Upper lobe of right lung (tissue), 1 donor: ENCODE data around the gene C3orf33. TPM values are rescaled to one million over a fixed set of nuclear protein-coding genes. Genes with fewer than 3 reads are reported as not detected.
"Not testable (repeated sequence)": the region's sequence is repeated elsewhere in the genome, so short reads cannot be mapped to it uniquely, and the experiment has no call there.

Experiments
- ATAC-seq: fragments of 200-7000 bp; cut with Tn5 transposase; one replicate; pipeline ENCODE4 v1.9.1; 2020; ENCODE audit warnings: mild to moderate bottlenecking, moderate library complexity
- DNase-seq: peaks from one replicate; pipeline ENCODE4 v3.0.0-alpha.2; 2020
- H3K27ac ChIP-seq: fragments of 200-600 bp; one replicate; pipeline ENCODE4 v1.8.0; 2022
- H3K27me3 ChIP-seq: fragments of 200-600 bp; one replicate; pipeline ENCODE4 v1.8.0; 2022; ENCODE audit warnings: mild to moderate bottlenecking
- H3K36me3 ChIP-seq: fragments of 200-600 bp; one replicate; pipeline ENCODE4 v1.8.0; 2022
- H3K4me1 ChIP-seq: fragments of 200-600 bp; one replicate; pipeline ENCODE4 v1.8.0; 2022
- H3K4me3 ChIP-seq: fragments of 200-600 bp; one replicate; pipeline ENCODE4 v1.8.0; 2022; ENCODE audit warnings: mild to moderate bottlenecking
- H3K9me3 ChIP-seq: fragments of 200-600 bp; one replicate; pipeline ENCODE4 v1.8.0; 2022
- CTCF ChIP-seq: fragments of 200-600 bp; IDR thresholded peaks from one replicate; pipeline ENCODE4 v1.8.0; 2022; ENCODE audit warnings: antibody characterized with exemption
- intact Hi-C: fragments of 100-400 bp; cut with DNase I; formaldehyde crosslinking; loops from one replicate; pipeline ENCODE4 v1.11.0; 2022
- long read RNA-seq: library from polyadenylated mRNA; unstranded; transcript quantifications from one replicate; pipeline ENCODE4 v2.0.0, GENCODE V29; 2021
- total RNA-seq: library from RNA; stranded (reverse); fragmentation: NEBNext Ultra II Directional; extraction: Animal tissue kit (Norgen Biotek cat#: 25700); gene quantifications from one replicate; pipeline ENCODE4 v1.2.1, GENCODE V29; 2021
- donor health status: DM: no; HTN: yes; CAD: no; lungs with severe emphysema.

C3orf33 gene
- total RNA-seq, result 4.5 TPM
- long read RNA-seq, transcript C3orf33-201 (5 exons, 1,884 nt), result major isoform, 8 of 10 reads
- long read RNA-seq, partial matches to known transcripts, result 0 of 10 reads
- long read RNA-seq, other reads (novel, unspliced or antisense), result 1 of 10 reads

- Histone ChIP-seq H3K4me3 (peak within 1 kb of the TSS; percentile 85), H3K27ac (peak within 1 kb of the TSS; percentile 89), H3K9me3 (no peaks in the 10 kb centered on the region), H3K36me3 (peaks cover 4% of the 10 kb centered on the region), H3K27me3 (no peaks in the 10 kb centered on the region), H3K4me1 (peaks cover 4% of the 10 kb centered on the region)
- DNase-seq (peak; percentile 91), ATAC-seq (peak; percentile 99)
- intact Hi-C loops, result no loop called here
- peak; percentile 88 for TF ChIP-seq CTCF
Observed at GRCh38 chr3:155805802-155806618, at the start of gene C3orf33. Gene C3orf33, minus strand, starts transcription at chr3:155806278. Its CDS starts 26 bp downstream, at chr3:155806252.

GRCh38 chr3:155854141-155854940 is 48.3 kb upstream of the C3orf33 start, which contains the start of gene SLC33A1:
Gene SLC33A1, minus strand, starts transcription at chr3:155854427. Its CDS starts 430 bp downstream, at chr3:155853997.
- intact Hi-C loops, result no loop called here
- DNase-seq (peak; percentile 100), ATAC-seq (peak; percentile 99)
- Histone ChIP-seq H3K27ac (peak within 1 kb of the TSS; percentile 94), H3K4me3 (peak within 1 kb of the TSS; percentile 98), H3K4me1 (peaks cover 27% of the 10 kb centered on the region), H3K36me3 (no peaks in the 10 kb centered on the region), H3K27me3 (no peaks in the 10 kb centered on the region), H3K9me3 (no peaks in the 10 kb centered on the region)
- no peak for TF ChIP-seq CTCF

- Histone ChIP-seq H3K27ac (peak overlapping the region; percentile 92), H3K27me3 (no peaks in the 10 kb centered on the region), H3K9me3 (no peaks in the 10 kb centered on the region), H3K4me1 (peaks cover 34% of the 10 kb centered on the region), H3K4me3 (peak overlapping the region; percentile 98), H3K36me3 (peaks cover under 1% of the 10 kb centered on the region)
- intact Hi-C loops, result no loop called here
- TF ChIP-seq CTCF, result peak; percentile 8
- ATAC-seq (peak; percentile 0), DNase-seq (peak; percentile 73)
Observed at GRCh38 chr3:155853214-155854140, 47.4 kb upstream of the C3orf33 start.

GRCh38 chr3:155852341-155852740 is 46.3 kb upstream of the C3orf33 start:
- intact Hi-C loops, result no loop called here
- DNase-seq (no peak), ATAC-seq (no peak)
- Histone ChIP-seq H3K27me3 (no peaks in the 10 kb centered on the region), H3K4me1 (peaks cover 41% of the 10 kb centered on the region), H3K36me3 (peaks cover 6% of the 10 kb centered on the region), H3K27ac (no peak overlapping the region), H3K4me3 (peak overlapping the region; percentile 98), H3K9me3 (no peaks in the 10 kb centered on the region)
- TF ChIP-seq CTCF, result no peak

- DNase-seq, H3K9me3 ChIP-seq, H3K4me3 ChIP-seq, H3K27ac ChIP-seq, intact Hi-C loops, H3K27me3 ChIP-seq, ATAC-seq: not testable (repeated sequence)
- Histone ChIP-seq H3K36me3 (peaks cover 10% of the 10 kb centered on the region), H3K4me1 (peaks cover 47% of the 10 kb centered on the region)
Observed at GRCh38 chr3:155849404-155849803, 43.3 kb upstream of the C3orf33 start.
